Skeletal muscle tissue (tissue), 5 donors: Measurements from ENCODE around the gene NAGA. TPM values are rescaled to one million over a fixed set of nuclear protein-coding genes. Genes with fewer than 3 reads are reported as not detected.

ENCODE experiments used
- H3K27ac ChIP-seq: one replicate; pipeline ENCODE4 v1.7.0; 2013; ENCODE audit warnings: mild to moderate bottlenecking, low read depth, low read length, inconsistent platforms
- H3K27me3 ChIP-seq, 3 donors: one replicate each; pipeline ENCODE4 v1.7.0; 2013; ENCODE audit warnings: low read length in 3 of 3; ENCODE audit not compliant: control insufficient read depth in 3 of 3, insufficient read depth in 3 of 3
- H3K36me3 ChIP-seq, 3 donors: one replicate each; pipeline ENCODE4 v1.7.0; 2013; ENCODE audit warnings: low read length in 3 of 3; ENCODE audit not compliant: control insufficient read depth in 3 of 3, insufficient read depth in 3 of 3
- H3K4me1 ChIP-seq, 3 donors: one replicate each; pipeline ENCODE4 v1.7.0; 2013; ENCODE audit warnings: low read length in 3 of 3, mild to moderate bottlenecking in 3 of 3; ENCODE audit not compliant: control insufficient read depth in 3 of 3, insufficient read depth in 3 of 3
- H3K4me3 ChIP-seq, 3 donors: one replicate each; pipeline ENCODE4 v1.7.0; 2013; ENCODE audit warnings: low read length in 3 of 3
- H3K9ac ChIP-seq, 3 donors: one replicate each; pipeline ENCODE4 v1.7.0; 2013; ENCODE audit warnings: low read length in 3 of 3, mild to moderate bottlenecking in 3 of 3, moderate library complexity in 2 of 3, low read depth in 1 of 3
- H3K9me3 ChIP-seq, 3 donors: one replicate each; pipeline ENCODE4 v1.7.0; 2013; ENCODE audit warnings: low read length in 3 of 3; ENCODE audit not compliant: control insufficient read depth in 3 of 3
- small RNA-seq: library from RNA; depleted of rRNA; stranded (forward); fragments of <200 nt; gene quantifications from one replicate; pipeline ENCODE3, GENCODE V24; 2014
- total RNA-seq: library from RNA; depleted of rRNA; stranded (reverse); fragments of >200 nt; gene quantifications from one replicate; pipeline ENCODE4 v1.2.3, GENCODE V29; 2014
- donor health status: Osteomylitis.

NAGA gene
- total RNA-seq, 1 donor from 2014 or later = 26.1 TPM

DNA sequence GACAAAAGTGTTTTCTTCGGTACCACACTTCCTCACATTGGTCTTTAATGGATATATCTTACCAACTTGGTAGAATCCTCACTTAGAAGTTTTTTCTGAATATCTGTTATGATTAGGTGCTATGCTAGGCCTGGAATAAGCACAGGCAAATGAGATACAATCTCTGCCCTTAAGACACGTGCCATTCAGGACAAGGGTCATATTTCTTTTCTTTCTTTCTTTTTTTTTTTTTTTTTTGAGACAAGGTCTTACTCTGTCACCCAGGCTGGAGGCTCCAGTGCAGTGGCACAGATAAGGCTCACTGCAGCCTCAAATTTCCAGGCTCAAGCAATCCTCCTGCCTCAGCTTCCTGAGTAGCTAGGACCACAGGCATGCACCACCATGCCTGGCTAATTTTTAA lies 49.0 kb downstream of the NAGA start:
- H3K4me3 ChIP-seq = no peak overlapping the region
- H3K9me3 ChIP-seq = no peaks in the 10 kb centered on the region
- no peak overlapping the region for H3K9ac ChIP-seq
- H3K4me1 ChIP-seq = no peaks in the 10 kb centered on the region
- H3K27ac ChIP-seq = no peak overlapping the region
- H3K36me3 ChIP-seq = no peaks in the 10 kb centered on the region
- peaks cover 0 to 6% (median 3%) of the 10 kb centered on the region in 3 donors for H3K27me3 ChIP-seq

DNA sequence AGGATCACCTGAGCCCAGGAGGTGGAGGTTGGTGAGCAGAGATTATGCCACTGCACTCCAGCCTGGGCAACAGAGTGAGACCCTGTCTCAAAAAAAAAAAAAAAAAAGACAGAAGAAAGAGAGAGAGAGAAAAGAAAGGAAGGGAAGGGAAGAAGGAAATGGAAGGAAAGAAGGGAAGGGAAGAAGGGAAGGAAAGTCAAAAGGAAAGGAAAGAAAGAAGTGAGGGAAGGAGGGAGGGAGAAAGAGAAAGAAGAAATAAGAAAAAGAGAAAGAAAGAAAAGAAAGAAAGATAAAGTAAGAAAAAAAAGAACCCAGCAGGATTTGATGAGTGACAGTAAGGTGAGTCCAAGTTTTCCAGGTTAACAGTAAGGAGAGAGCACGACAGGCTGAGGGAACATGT lies 52.4 kb downstream of the NAGA start:
- H3K27ac ChIP-seq = no peak overlapping the region
- no peaks in the 10 kb centered on the region for H3K36me3 ChIP-seq
- no peaks in the 10 kb centered on the region for H3K4me1 ChIP-seq
- H3K9ac ChIP-seq = no peak overlapping the region
- peaks cover 2 to 6% (median 3%) of the 10 kb centered on the region in 3 donors for H3K27me3 ChIP-seq
- no peaks in the 10 kb centered on the region for H3K9me3 ChIP-seq
- no peak overlapping the region for H3K4me3 ChIP-seq

DNA sequence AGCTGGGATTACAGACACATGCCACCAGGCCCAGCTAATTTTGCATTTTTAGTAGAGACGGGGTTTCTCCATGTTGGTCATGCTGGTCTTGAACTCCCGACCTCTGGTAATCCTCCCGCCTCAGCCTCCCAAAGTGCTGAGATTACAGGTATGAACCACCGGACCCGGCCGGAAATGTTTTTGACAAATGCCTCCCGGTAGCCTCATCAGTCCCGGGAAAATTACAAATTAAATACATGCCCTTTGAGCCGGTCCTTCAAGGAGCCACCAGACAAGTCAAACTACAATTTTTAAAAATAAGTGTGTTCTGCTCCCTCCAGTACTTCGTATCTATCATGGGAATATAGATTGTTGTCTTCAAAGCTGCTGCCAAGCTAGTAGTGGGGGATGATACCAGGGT lies 54.5 kb downstream of the NAGA start:
- Histone ChIP-seq H3K36me3 (no peaks in the 10 kb centered on the region), H3K9ac (no peak overlapping the region), H3K27me3 (peaks cover 2 to 6% (median 3%) of the 10 kb centered on the region in 3 donors), H3K4me1 (no peaks in the 10 kb centered on the region), H3K9me3 (no peaks in the 10 kb centered on the region), H3K27ac (no peak overlapping the region), H3K4me3 (no peak overlapping the region)

DNA sequence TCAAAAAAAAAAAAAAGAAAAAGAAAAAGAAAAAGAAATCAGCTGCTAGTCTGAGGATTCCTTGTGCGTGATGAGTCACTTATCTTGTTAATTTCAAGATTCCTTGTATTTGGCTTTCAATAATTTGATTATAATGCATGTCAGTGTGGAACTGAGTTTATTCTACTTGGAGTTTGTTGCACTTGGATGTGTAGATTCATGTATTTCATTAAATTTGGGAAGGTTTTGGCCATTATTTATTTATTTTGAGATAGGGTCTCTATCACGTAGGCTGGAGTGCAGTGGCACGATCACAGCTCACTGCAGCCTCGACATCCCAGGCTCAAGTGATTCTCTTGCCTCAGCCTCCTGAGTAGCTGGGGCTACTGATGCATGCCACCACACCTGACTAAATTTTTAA lies 57.2 kb downstream of the NAGA start:
- Histone ChIP-seq H3K9ac (no peak overlapping the region), H3K27me3 (peaks cover 2 to 6% (median 3%) of the 10 kb centered on the region in 3 donors), H3K36me3 (no peaks in the 10 kb centered on the region), H3K4me1 (no peaks in the 10 kb centered on the region), H3K27ac (no peak overlapping the region), H3K9me3 (peaks cover 0 to 6% (median 2%) of the 10 kb centered on the region in 3 donors), H3K4me3 (no peak overlapping the region)

DNA sequence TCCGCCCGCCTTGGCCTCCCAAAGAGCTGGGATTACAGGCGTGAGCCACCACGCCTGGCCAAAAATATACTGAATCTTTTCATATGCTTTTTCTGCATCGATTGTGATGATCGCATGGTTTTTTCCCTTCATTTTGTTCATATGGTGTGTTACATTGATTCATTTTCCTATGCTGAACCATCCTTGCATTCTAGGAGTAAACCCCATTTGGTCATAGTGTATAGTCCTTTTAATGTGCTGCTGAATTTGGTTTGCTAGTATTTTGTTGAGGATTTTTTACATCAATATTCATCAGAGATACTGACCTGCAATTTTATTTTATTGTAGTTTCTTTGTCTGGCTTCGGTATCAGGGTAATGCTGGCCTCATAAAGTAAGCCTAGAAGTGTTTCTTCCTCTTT lies 59.8 kb downstream of the NAGA start:
- no peak overlapping the region for H3K4me3 ChIP-seq
- H3K4me1 ChIP-seq = no peaks in the 10 kb centered on the region
- H3K27me3 ChIP-seq = peaks cover 0 to 2% (median 0%) of the 10 kb centered on the region in 3 donors
- H3K9ac ChIP-seq = no peak overlapping the region
- H3K36me3 ChIP-seq = no peaks in the 10 kb centered on the region
- no peak overlapping the region for H3K27ac ChIP-seq
- peaks cover 0 to 6% (median 2%) of the 10 kb centered on the region in 3 donors for H3K9me3 ChIP-seq

Small RNA genes lying within 50 kb of the gene (small RNA-seq; reads per million reads assigned to genes)
- not detected for gene SNORD13P1

Other genes with a start within 250 kb of the NAGA start
- 20.9 TPM for gene SREBF2, start 237.7 kb downstream of the NAGA start, total RNA-seq
- 1.0 TPM for gene SHISA8, start 155.7 kb downstream of the NAGA start, total RNA-seq
- gene TNFRSF13C, start 144.0 kb downstream of the NAGA start, total RNA-seq = under 0.01 TPM
- 5.7 TPM for gene CENPM, start 123.7 kb downstream of the NAGA start, total RNA-seq
- gene SEPTIN3, start 101.4 kb downstream of the NAGA start, total RNA-seq = 0.52 TPM
- 1.6 TPM for gene WBP2NL, start 72.0 kb downstream of the NAGA start, total RNA-seq
- gene PHETA2, start 3.4 kb upstream of the NAGA start, total RNA-seq = 19.8 TPM
- 15.1 TPM for gene SMDT1, start 8.9 kb upstream of the NAGA start, total RNA-seq
- gene NDUFA6, start 20.0 kb upstream of the NAGA start, total RNA-seq = 67.8 TPM
- not detected for gene CYP2D6, start 60.0 kb upstream of the NAGA start, total RNA-seq
- gene TCF20, start 199.8 kb upstream of the NAGA start, total RNA-seq = 13.0 TPM